ENCODE data around the gene VSIR. TPM values are rescaled to one million over a fixed set of nuclear protein-coding genes. Genes with fewer than 3 reads are reported as not detected.
A peak's percentile ranks its signal among the peaks of the same experiment; 100 is the strongest.

VSIR gene
- total and polyA plus RNA-seq, 9 of the 15 experiments (the other 6 are each of a cell fraction or from before 2014, with no cell fraction given), result 0.14 to 20.5 (median 9.3) TPM

GRCh38 chr10:71741671-71742070 lies 31.6 kb downstream of the VSIR start:
- Histone ChIP-seq H3K9me3 (replicated peaks; ENCODE audit: control insufficient read depth, insufficient read depth, low read depth, low read length) (no peaks in the 10 kb centered on the region), H4K20me1 (replicated peaks; ENCODE audit: control insufficient read depth, insufficient read depth, low read length) (no peaks in the 10 kb centered on the region), H3K36me3 (ENCODE audit: control insufficient read depth, insufficient read depth, low read length) (no peaks in the 10 kb centered on the region), H3K27ac (ENCODE audit: extremely low read depth, low read depth, low read length) (no peak overlapping the region), H3K4me3 (no peak overlapping the region), H3K27me3 (ENCODE audit: control insufficient read depth in 2 of 2, insufficient read depth in 2 of 2, low read length in 2 of 2) (no peaks in the 10 kb centered on the region), H3K9ac (ENCODE audit: insufficient read depth in 1 of 2, low read depth in 2 of 2, low read length in 2 of 2) (no peak overlapping the region), H3K79me2 (ENCODE audit: control insufficient read depth, insufficient read depth, low read length) (no peaks in the 10 kb centered on the region), H3K9me1 (ENCODE audit: control insufficient read depth, insufficient read depth, low read length) (peaks cover 3% of the 10 kb centered on the region), H3K4me2 (ENCODE audit: insufficient read depth, low read length) (no peak overlapping the region), H3K4me1 (replicated peaks in 1 of 2; ENCODE audit: control insufficient read depth in 2 of 2, insufficient read depth in 2 of 2, low read length in 2 of 2) (peaks cover 36 to 38% of the 10 kb centered on the region in 2 experiments), H2AFZ (ENCODE audit: low read depth, low read length) (no peak overlapping the region)
- DNase-seq (ENCODE audit: extremely low read depth in 1 of 4, low spot score in 3 of 4), result no peak
- ChIA-PET POLR2A (interaction anchor here (0.6 to 1.5 kb wide), 7 partner anchors 9 to 421 kb away, joined by 3 to 4 read pairs (median 3); no protein-coding TSS in a partner anchor), CTCF (ENCODE audit: low intra/inter-chr PET ratio) (no interaction called here)
- intact Hi-C loops (cut with micrococcal nuclease) (no loop called here), in situ Hi-C loops (cut with MboI) (no loop called here)
- WGBS (ENCODE audit: insufficient coverage, low coverage, missing lambda C conversion rate), result 61% methylated on average over 20 of the region's 20 CpGs
- BruUV-seq (replicated peaks), result no TSS peak
- TF ChIP-seq ZBTB33 (CRISPR knock-in tag; IDR thresholded peaks at IDR 0.05) (peak; percentile 78), FUS (optimal IDR thresholded peaks at IDR 0.05; ENCODE audit: low read depth, low read length) (no peak)
- FAIRE-seq, result no peak
- no peak for ATAC-seq

- ATAC-seq (no peak), FAIRE-seq (no peak), DNase-seq (ENCODE audit: extremely low read depth in 1 of 4, low spot score in 3 of 4) (no peak)
- Histone ChIP-seq H3K27me3 (ENCODE audit: control insufficient read depth in 2 of 2, insufficient read depth in 2 of 2, low read length in 2 of 2) (no peaks in the 10 kb centered on the region), H3K4me3 (no peak overlapping the region), H3K9me3 (replicated peaks; ENCODE audit: control insufficient read depth, insufficient read depth, low read depth, low read length) (no peaks in the 10 kb centered on the region), H3K9ac (ENCODE audit: insufficient read depth in 1 of 2, low read depth in 2 of 2, low read length in 2 of 2) (no peak overlapping the region), H4K20me1 (replicated peaks; ENCODE audit: control insufficient read depth, insufficient read depth, low read length) (no peaks in the 10 kb centered on the region), H2AFZ (ENCODE audit: low read depth, low read length) (no peak overlapping the region), H3K36me3 (ENCODE audit: control insufficient read depth, insufficient read depth, low read length) (no peaks in the 10 kb centered on the region), H3K79me2 (ENCODE audit: control insufficient read depth, insufficient read depth, low read length) (no peaks in the 10 kb centered on the region), H3K4me1 (replicated peaks in 1 of 2; ENCODE audit: control insufficient read depth in 2 of 2, insufficient read depth in 2 of 2, low read length in 2 of 2) (peaks cover 30 to 34% of the 10 kb centered on the region in 2 experiments), H3K9me1 (ENCODE audit: control insufficient read depth, insufficient read depth, low read length) (peaks cover 3% of the 10 kb centered on the region), H3K4me2 (ENCODE audit: insufficient read depth, low read length) (no peak overlapping the region), H3K27ac (ENCODE audit: extremely low read depth, low read depth, low read length) (no peak overlapping the region)
- ChIA-PET POLR2A (interaction anchor here (0.6 to 1.5 kb wide), 5 partner anchors 9 to 583 kb away, joined by 3 to 4 read pairs (median 3); no protein-coding TSS in a partner anchor), CTCF (ENCODE audit: low intra/inter-chr PET ratio) (no interaction called here)
- intact Hi-C loops (cut with micrococcal nuclease) (no loop called here), in situ Hi-C loops (cut with MboI) (no loop called here)
- BruUV-seq (replicated peaks), result no TSS peak
- WGBS (ENCODE audit: insufficient coverage, low coverage, missing lambda C conversion rate), result 9% methylated on average over 4 of the region's 4 CpGs
- TF ChIP-seq HIVEP1 (CRISPR knock-in tag; IDR thresholded peaks at IDR 0.05) (no peak), SIRT6 (IDR thresholded peaks at IDR 0.05; ENCODE audit: low read depth, low read length) (no peak), ZNF197 (CRISPR knock-in tag; IDR thresholded peaks at IDR 0.05; ENCODE audit: low read depth) (no peak), NFRKB (IDR thresholded peaks at IDR 0.05; ENCODE audit: low read depth) (no peak), CLOCK (CRISPR knock-in tag; IDR thresholded peaks at IDR 0.05; ENCODE audit: borderline replicate concordance) (no peak), SMARCB1 (IDR thresholded peaks at IDR 0.05; ENCODE audit: insufficient read length, low read depth) (no peak)
Measured at GRCh38 chr10:71741029-71741428, 32.3 kb downstream of the VSIR start.
